ENCODE results near the gene RBP2.

RBP2 gene

DNA sequence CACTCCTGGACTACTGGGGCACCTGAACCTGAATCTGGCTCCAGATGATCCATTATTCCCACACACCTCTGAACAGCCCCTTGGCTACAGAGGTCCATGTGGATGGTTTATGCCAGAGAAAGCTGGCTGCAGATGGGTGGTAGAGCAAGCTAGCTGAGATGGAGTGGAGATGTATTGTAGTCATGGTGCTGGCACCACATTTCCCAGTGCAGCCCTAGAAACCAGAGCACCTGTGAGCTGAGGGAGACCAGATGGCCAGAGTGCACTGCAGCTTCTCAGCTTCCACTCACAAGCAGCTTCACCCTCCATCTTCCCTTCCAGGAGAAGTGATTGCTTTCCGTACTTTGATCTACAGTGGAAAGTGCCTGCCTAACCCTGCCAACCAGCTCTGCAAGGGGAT, 33.3 kb upstream of the RBP2 start:
- no peak overlapping the region for H2AFZ ChIP-seq (ENCODE audit: low read depth, low read length)
- no peaks in the 10 kb centered on the region for H3K4me1 ChIP-seq (ENCODE audit: insufficient read depth, low read length)
- H3K9me3 ChIP-seq (ENCODE audit: low read length): no peaks in the 10 kb centered on the region
- H3K36me3 ChIP-seq (ENCODE audit: insufficient read depth, low read length): no peaks in the 10 kb centered on the region
- H3K27me3 ChIP-seq (ENCODE audit: insufficient read depth, low read length): no peaks in the 10 kb centered on the region
- H3K4me3 ChIP-seq (ENCODE audit: low read length): no peak overlapping the region

DNA sequence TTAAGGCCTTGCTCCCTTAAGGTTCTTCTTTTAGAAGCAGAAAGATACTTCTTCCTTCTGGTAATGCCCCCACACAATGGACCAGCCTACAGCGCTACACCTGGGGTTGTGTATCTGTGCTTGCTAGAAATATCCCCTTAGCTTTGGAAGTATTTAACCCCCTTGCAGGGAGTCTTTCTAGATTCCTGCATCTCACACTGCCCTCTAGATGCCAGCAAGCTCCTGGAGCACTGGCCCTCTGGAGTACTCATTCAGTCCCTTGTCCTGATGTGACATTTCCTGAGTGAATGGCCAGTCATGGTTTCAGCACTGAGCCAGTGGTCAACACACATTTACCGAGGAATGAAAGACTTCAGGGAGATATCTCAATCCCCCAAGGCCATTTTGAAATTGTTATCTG, 30.4 kb upstream of the RBP2 start:
- no peaks in the 10 kb centered on the region for H3K9me3 ChIP-seq (ENCODE audit: low read length)
- no peak overlapping the region for H2AFZ ChIP-seq (ENCODE audit: low read depth, low read length)
- no peaks in the 10 kb centered on the region for H3K36me3 ChIP-seq (ENCODE audit: insufficient read depth, low read length)
- H3K4me3 ChIP-seq (ENCODE audit: low read length): no peak overlapping the region
- no peaks in the 10 kb centered on the region for H3K27me3 ChIP-seq (ENCODE audit: insufficient read depth, low read length)
- H3K4me1 ChIP-seq (ENCODE audit: insufficient read depth, low read length): no peaks in the 10 kb centered on the region

DNA sequence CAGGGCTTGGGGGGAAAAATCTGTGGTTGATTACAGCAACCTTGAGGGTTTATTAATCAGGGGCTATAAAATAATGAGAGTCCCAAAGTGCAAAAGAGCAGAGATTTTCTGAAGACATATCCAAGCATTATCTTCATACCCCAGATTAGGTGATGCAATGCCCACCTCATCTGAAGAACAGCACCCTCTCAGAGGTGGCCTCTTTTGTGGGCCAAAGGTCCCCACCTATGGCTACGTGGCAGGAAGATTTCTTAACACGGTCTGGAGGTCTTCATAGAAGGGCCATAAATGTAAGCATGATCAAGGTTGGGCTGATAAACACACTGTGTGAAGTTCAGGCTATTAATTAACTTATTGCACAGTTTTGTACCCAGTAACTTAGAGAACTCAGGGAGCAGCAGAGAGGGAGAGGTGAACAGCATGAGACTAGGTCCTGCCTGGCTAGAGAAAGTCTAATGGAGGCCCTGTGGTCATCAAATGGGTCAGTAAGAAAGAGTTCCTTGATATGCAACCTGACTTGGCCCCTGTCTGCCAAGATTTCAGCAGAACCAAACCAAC, 29.6 kb upstream of the RBP2 start:
- no peak overlapping the region for H2AFZ ChIP-seq (ENCODE audit: low read depth, low read length)
- H3K9me3 ChIP-seq (ENCODE audit: low read length): no peaks in the 10 kb centered on the region
- H3K4me3 ChIP-seq (ENCODE audit: low read length): no peak overlapping the region
- no peaks in the 10 kb centered on the region for H3K4me1 ChIP-seq (ENCODE audit: insufficient read depth, low read length)
- no peaks in the 10 kb centered on the region for H3K27me3 ChIP-seq (ENCODE audit: insufficient read depth, low read length)
- H3K36me3 ChIP-seq (ENCODE audit: insufficient read depth, low read length): no peaks in the 10 kb centered on the region

DNA sequence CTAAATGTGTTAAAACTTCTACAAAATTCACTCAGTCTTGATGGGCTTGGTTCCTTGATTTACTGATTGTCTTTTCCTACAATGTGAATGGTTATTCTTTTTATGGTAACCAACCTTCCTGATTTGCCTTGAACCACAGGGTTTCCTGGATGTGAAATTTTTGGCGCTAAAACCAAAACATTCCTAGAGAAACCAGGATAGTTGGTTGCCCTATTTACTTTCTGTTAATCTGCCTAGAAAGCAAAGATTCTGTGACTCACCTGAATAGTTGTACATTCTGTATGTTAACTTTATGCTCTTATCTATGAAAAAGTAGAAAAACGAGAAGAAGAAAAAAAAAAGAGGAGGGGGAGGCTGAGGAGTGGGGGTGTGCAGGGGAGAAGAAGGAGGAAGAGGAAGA, 23.2 kb upstream of the RBP2 start:
- Histone ChIP-seq H3K27me3 (ENCODE audit: insufficient read depth, low read length) (no peaks in the 10 kb centered on the region), H3K4me1 (ENCODE audit: insufficient read depth, low read length) (no peaks in the 10 kb centered on the region), H3K9me3 (ENCODE audit: low read length) (peaks cover 2% of the 10 kb centered on the region), H3K36me3 (ENCODE audit: insufficient read depth, low read length) (peaks cover 1% of the 10 kb centered on the region), H3K4me3 (ENCODE audit: low read length) (no peak overlapping the region), H2AFZ (ENCODE audit: low read depth, low read length) (no peak overlapping the region)

DNA sequence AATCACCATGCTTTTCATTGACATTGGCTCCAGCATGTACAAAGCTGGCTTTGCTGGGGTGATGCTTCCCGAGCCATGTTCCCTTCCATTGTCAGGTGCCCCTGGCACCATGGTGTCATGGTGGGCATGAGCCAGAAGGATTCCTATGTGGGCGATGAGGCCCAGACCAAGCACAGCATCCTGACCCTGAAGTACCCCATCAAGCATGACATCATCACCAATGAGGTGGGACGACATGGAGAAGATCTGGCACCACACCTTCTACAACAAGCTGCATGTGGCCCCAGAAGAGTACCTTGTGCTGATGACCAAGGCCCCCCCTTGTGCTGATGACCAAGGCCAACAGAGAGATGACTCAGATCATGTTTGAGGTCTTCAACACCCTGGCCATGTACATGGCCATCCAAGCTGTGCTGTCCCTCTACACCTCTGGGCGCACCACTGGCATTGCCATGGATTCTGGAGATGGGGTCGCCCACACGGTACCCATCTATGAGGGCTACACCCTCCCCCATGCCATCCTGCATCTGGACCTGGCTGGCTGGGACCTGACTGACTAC, 17.6 kb upstream of the RBP2 start:
- no peaks in the 10 kb centered on the region for H3K4me1 ChIP-seq (ENCODE audit: insufficient read depth, low read length)
- peaks cover 10% of the 10 kb centered on the region for H3K9me3 ChIP-seq (ENCODE audit: low read length)
- H3K4me3 ChIP-seq (ENCODE audit: low read length): no peak overlapping the region
- peaks cover 3% of the 10 kb centered on the region for H3K36me3 ChIP-seq (ENCODE audit: insufficient read depth, low read length)
- no peak overlapping the region for H2AFZ ChIP-seq (ENCODE audit: low read depth, low read length)
- H3K27me3 ChIP-seq (ENCODE audit: insufficient read depth, low read length): no peaks in the 10 kb centered on the region

DNA sequence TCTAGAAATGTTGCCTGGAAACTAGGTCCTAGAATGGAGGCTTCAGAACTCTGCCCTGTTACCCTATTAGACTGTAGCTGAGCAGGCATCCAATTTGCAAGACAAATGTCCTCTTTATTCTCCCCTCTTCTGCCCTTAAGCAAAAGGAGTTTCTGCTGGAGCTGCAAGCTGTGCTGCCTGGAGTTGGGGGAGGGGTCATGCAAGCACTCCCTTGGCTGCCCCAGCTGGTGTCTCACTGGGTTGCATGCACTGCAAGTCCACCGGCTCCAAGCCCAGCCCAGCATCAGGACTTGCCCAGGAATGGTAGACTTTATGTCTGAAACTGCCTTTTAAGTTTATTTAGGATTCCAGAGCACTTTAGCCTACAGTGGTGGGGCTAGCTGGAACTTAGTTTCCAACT, 15.7 kb upstream of the RBP2 start:
- H3K27me3 ChIP-seq (ENCODE audit: insufficient read depth, low read length): no peaks in the 10 kb centered on the region

DNA sequence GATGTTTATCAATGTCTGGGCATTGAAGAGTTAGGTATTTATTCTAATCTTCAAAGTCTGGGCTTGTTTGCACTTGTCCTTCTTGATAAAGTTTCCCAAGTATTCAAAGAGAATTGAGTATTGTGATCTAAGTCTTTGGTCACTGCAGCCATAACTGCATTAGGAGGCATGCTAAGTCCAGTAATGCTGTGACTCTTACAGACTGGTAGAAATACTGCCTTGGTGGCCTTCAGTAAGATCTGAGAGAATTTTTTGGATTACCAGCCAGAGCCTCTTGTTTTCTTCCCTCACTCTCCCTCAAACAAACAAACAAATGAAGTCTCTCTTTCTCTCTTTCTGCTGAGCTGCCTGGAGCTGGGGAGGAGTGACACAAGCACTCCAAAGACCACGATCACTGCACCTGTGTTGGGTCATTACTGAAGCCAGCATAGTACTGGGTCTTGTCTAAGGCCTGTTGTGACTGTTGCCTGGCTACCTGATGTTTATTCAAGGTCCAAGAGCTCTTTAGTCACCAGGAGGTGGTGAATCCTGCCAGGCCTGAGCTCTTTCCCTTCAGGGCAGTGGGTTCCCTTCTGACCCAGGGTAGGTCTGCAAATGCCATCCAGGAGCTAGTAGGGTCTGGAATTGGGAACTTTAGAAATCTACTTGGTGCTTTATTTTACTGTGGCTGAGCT, 14.8 kb upstream of the RBP2 start:
- H3K9me3 ChIP-seq (ENCODE audit: low read length): peaks cover 10% of the 10 kb centered on the region
- no peak overlapping the region for H3K4me3 ChIP-seq (ENCODE audit: low read length)
- H2AFZ ChIP-seq (ENCODE audit: low read depth, low read length): no peak overlapping the region
- H3K4me1 ChIP-seq (ENCODE audit: insufficient read depth, low read length): no peaks in the 10 kb centered on the region
- H3K36me3 ChIP-seq (ENCODE audit: insufficient read depth, low read length): peaks cover 3% of the 10 kb centered on the region
- no peaks in the 10 kb centered on the region for H3K27me3 ChIP-seq (ENCODE audit: insufficient read depth, low read length)

More for the DNA sequence above, 15.7 kb upstream of the RBP2 start:
- Histone ChIP-seq H3K4me1 (ENCODE audit: insufficient read depth, low read length) (no peaks in the 10 kb centered on the region), H3K36me3 (ENCODE audit: insufficient read depth, low read length) (peaks cover 3% of the 10 kb centered on the region), H3K9me3 (ENCODE audit: low read length) (peaks cover 10% of the 10 kb centered on the region), H2AFZ (ENCODE audit: low read depth, low read length) (no peak overlapping the region), H3K4me3 (ENCODE audit: low read length) (no peak overlapping the region)

DNA sequence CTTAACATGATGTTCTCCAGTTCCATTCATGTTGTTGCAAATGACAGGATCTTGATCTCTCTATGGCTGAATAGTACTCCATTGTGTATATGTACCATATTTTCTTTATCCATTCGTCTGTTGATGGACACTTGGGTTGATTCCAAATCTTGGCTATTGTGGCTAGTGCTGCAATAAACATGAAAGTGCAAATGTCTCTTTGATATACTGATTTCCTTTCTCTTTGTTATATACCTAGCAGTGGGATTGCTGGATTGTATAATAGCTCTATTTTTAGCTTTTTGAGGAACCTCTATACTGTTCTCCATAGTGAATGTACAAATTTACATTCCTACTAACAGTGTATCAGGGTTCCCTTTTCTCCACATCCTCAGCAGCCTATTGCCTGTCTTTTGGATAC, 5.9 kb upstream of the RBP2 start:
- Histone ChIP-seq H3K9me3 (ENCODE audit: low read length) (peaks cover 2% of the 10 kb centered on the region), H3K36me3 (ENCODE audit: insufficient read depth, low read length) (no peaks in the 10 kb centered on the region), H2AFZ (ENCODE audit: low read depth, low read length) (no peak overlapping the region)

DNA sequence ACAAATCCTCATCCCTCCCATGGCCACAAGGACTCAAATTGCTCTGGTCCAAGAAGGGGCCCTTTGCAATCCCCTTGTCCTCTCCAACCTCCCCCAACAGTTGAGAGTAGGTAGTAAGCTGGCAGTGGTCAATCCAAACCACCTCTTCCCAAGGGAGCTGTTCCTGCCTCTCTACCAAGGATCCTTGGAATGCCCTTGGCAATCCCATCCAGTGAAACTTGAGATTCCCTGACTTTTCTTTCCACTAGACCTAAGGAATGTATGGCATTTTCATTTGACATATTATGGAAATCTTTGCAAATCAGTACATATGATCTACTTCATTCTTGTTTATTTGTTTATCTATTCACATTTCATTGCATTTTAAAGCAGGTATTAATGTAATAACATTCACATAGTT, 4.8 kb upstream of the RBP2 start:
- Histone ChIP-seq H3K9me3 (ENCODE audit: low read length) (peaks cover 4% of the 10 kb centered on the region), H2AFZ (ENCODE audit: low read depth, low read length) (no peak overlapping the region)

More for the DNA sequence above, 5.9 kb upstream of the RBP2 start:
- Histone ChIP-seq H3K4me3 (ENCODE audit: low read length) (no peak overlapping the region), H3K27me3 (ENCODE audit: insufficient read depth, low read length) (no peaks in the 10 kb centered on the region), H3K4me1 (ENCODE audit: insufficient read depth, low read length) (no peaks in the 10 kb centered on the region)

DNA sequence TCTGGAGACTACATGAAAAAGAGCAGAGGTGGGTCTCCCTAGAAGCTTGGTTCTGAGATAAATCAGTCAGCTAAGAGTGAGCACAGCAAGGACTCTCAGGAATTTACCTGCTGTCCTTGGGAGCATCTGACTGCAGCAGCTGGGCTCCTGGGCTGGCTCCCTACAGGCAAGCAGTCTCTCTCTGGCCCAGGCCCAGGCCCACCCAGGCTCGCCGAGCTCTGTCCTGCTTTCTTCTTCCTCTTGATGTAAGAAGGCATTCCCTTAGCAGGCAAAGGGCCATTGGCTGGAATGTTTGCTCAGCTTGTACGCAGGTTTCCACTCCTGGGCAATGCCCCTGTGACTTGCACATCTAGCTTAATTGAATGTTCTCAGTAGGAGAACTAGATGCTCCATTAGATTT, 4.3 kb upstream of the RBP2 start:
- peaks cover 4% of the 10 kb centered on the region for H3K9me3 ChIP-seq (ENCODE audit: low read length)
- no peaks in the 10 kb centered on the region for H3K4me1 ChIP-seq (ENCODE audit: insufficient read depth, low read length)
- no peaks in the 10 kb centered on the region for H3K36me3 ChIP-seq (ENCODE audit: insufficient read depth, low read length)
- H2AFZ ChIP-seq (ENCODE audit: low read depth, low read length): no peak overlapping the region
- no peaks in the 10 kb centered on the region for H3K27me3 ChIP-seq (ENCODE audit: insufficient read depth, low read length)
- no peak overlapping the region for H3K4me3 ChIP-seq (ENCODE audit: low read length)

More for the DNA sequence above, 4.8 kb upstream of the RBP2 start:
- Histone ChIP-seq H3K36me3 (ENCODE audit: insufficient read depth, low read length) (no peaks in the 10 kb centered on the region), H3K4me3 (ENCODE audit: low read length) (no peak overlapping the region), H3K27me3 (ENCODE audit: insufficient read depth, low read length) (no peaks in the 10 kb centered on the region), H3K4me1 (ENCODE audit: insufficient read depth, low read length) (no peaks in the 10 kb centered on the region)

DNA sequence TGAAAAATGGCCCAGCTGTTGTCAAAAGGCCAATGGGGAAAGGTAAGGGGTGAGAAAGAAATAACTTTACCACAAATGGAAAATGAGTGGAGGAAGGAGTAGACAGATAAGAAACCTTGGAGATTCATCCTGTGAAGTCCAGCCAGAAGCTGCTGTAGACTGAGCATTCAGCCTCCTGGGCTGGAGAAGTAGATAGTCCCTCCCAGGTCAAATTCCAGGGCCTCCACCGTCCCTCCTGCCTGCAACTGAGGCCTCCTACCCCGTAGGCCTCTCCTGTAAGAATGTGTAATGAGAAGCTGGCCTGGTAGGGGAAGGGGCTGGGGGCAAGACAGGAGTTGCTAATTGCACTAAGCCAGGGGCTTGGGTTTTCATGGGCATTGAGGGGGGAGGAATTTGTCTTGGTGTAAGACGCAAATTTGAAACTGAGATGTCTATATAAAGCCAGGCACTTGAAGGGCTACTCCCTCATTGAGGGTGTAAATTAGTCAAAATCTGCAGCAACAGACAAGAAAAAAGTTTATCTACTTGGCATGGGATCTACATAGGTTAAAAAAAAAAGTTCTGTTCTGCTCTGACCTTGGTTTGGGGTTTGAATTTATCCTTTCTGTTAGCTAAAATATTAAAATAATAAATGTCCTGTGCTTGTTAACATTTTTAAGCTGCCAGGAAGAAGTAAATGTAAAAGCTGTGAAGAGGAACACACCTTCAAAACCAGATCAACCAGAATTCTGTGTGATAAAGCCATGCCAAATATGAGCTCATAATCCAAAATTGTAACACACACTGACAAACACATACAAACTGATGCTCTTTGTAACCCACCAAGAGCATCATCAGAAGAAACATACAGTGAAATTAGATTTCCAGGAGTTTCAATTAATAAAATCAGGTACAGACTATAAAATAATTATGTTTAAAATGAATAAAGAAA, 1.7 kb upstream of the RBP2 start:
- peaks cover 4% of the 10 kb centered on the region for H3K9me3 ChIP-seq (ENCODE audit: low read length)
- no peak overlapping the region for H3K4me3 ChIP-seq (ENCODE audit: low read length)
- no peak overlapping the region for H2AFZ ChIP-seq (ENCODE audit: low read depth, low read length)
- H3K27me3 ChIP-seq (ENCODE audit: insufficient read depth, low read length): no peaks in the 10 kb centered on the region
- H3K36me3 ChIP-seq (ENCODE audit: insufficient read depth, low read length): no peaks in the 10 kb centered on the region
- no peaks in the 10 kb centered on the region for H3K4me1 ChIP-seq (ENCODE audit: insufficient read depth, low read length)

DNA sequence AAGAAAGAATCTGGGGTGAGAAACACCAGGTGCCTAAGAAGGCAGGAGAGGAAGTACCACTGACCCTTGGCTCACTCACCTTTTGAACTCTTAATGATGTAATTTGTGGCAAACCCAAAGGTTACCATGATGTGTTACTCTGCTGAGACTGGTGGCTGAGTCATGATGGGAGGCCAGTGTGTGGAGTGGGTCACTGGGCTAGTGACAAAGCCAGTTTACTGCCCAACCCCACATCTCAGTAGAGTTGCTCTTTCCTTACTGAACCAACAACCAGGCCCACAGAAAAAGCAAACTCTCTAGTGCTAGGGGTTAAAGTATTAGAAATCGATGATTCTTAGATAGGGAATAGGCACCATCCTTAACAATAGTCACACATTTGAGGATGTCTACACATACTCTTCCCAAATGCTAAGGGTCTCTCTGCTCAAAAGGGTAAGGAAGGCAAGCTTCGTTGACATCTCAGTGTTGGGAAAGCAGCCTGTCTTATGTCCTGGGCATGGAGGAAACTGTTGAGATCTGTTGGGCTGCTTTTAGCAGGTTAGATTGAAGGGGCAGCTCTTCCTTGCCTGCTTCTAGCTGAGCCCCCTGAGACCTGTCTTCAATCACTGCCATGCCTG, 3.1 kb downstream of the RBP2 start:
- no peak overlapping the region for H3K4me3 ChIP-seq (ENCODE audit: low read length)
- H3K9me3 ChIP-seq (ENCODE audit: low read length): peaks cover 2% of the 10 kb centered on the region
- H3K36me3 ChIP-seq (ENCODE audit: insufficient read depth, low read length): no peaks in the 10 kb centered on the region
- H3K4me1 ChIP-seq (ENCODE audit: insufficient read depth, low read length): no peaks in the 10 kb centered on the region
- H2AFZ ChIP-seq (ENCODE audit: low read depth, low read length): no peak overlapping the region
- H3K27me3 ChIP-seq (ENCODE audit: insufficient read depth, low read length): no peaks in the 10 kb centered on the region
